H4 (cell line): ENCODE measurements around the gene PAM16. TPM values are rescaled to one million over a fixed set of nuclear protein-coding genes. Genes with fewer than 3 reads are reported as not detected.

Experiments used
- DNase-seq: peaks from one replicate; pipeline ENCODE4 v3.0.0-alpha.2; 2015; ENCODE audit warnings: low spot score
- total RNA-seq: library from RNA; depleted of rRNA; stranded (reverse); fragments of >200 nt; shearing (Covaris generic); gene quantifications from 2 replicates; pipeline ENCODE4 v1.2.3, GENCODE V29; 2014

The PAM16 gene
- total RNA-seq, 1 experiment from 2014 or later = 46.7 TPM

GRCh38 chr16:4383591-4384444 lies 32.7 kb upstream of the PAM16 start:
- DNase-seq = no peak

GRCh38 chr16:4382795-4383357 lies 31.8 kb upstream of the PAM16 start:
- no peak for DNase-seq

- DNase-seq = no peak
These were observed 31.0 kb upstream of the PAM16 start for GRCh38 chr16:4381935-4382794.

GRCh38 chr16:4381072-4381934 lies 30.2 kb upstream of the PAM16 start:
- no peak for DNase-seq

GRCh38 chr16:4380119-4381063 lies 29.3 kb upstream of the PAM16 start:
- no peak for DNase-seq

- DNase-seq = no peak
These were observed 28.0 kb upstream of the PAM16 start for GRCh38 chr16:4378999-4379690.

GRCh38 chr16:4378161-4378666 lies 27.1 kb upstream of the PAM16 start:
- no peak for DNase-seq

- no peak for DNase-seq
These were observed 26.5 kb upstream of the PAM16 start for GRCh38 chr16:4377573-4378154.

GRCh38 chr16:4376893-4377572 lies 25.9 kb upstream of the PAM16 start:
- DNase-seq = no peak

- DNase-seq = no peak
These were observed 25.2 kb upstream of the PAM16 start for GRCh38 chr16:4376126-4376892.

GRCh38 chr16:4375717-4376116 lies 24.6 kb upstream of the PAM16 start:
- DNase-seq = no peak

- peak; percentile 76 for DNase-seq
These were observed 23.0 kb upstream of the PAM16 start for GRCh38 chr16:4373909-4374742.

GRCh38 chr16:4373356-4373908 lies 22.3 kb upstream of the PAM16 start:
- no peak for DNase-seq

- DNase-seq = no peak
These were observed 21.6 kb upstream of the PAM16 start for GRCh38 chr16:4372578-4373355.

- DNase-seq = no peak
These were observed 21.0 kb upstream of the PAM16 start for GRCh38 chr16:4372001-4372577.
